HepG2 (cell line): Measurements from ENCODE around the gene TCAF1. TPM values are rescaled to one million over a fixed set of nuclear protein-coding genes. Genes with fewer than 3 reads are reported as not detected.

Experiments
- AGO1 ChIP-seq: fragments of 200-400 bp; formaldehyde crosslinking; IDR thresholded peaks from 2 replicates; pipeline ENCODE4 v1.6.1; 2017; ENCODE audit warnings: mild to moderate bottlenecking, low read depth, low read length, moderate library complexity; ENCODE audit not compliant: poor library complexity, severe bottlenecking
- AKAP8 ChIP-seq: sonication (generic); formaldehyde crosslinking; IDR thresholded peaks from 2 replicates; pipeline ENCODE4 v1.5.1; 2020; ENCODE audit warnings: mild to moderate bottlenecking, missing genetic modification reagents
- ATF7 ChIP-seq, 2 experiments: fragments of 450-650 bp in 1 of 2; sonication (generic) in 1 of 2; formaldehyde crosslinking in 1 of 2; IDR thresholded peaks; 2 replicates each; pipeline versions ENCODE4 v1.4.0 to v1.6.1; 2016 to 2020; ENCODE audit warnings: antibody characterized with exemption in 1 of 2, mild to moderate bottlenecking in 1 of 2, missing genetic modification reagents in 1 of 2
- HCFC1 ChIP-seq: fragments of 150-350 bp; IDR thresholded peaks from 2 replicates; pipeline ENCODE4 v1.6.1; 2014; ENCODE audit warnings: low read depth, low read length
- HNRNPL ChIP-seq: fragments of 200-400 bp; formaldehyde crosslinking; IDR thresholded peaks from 2 replicates; pipeline ENCODE4 v1.6.1; 2017; ENCODE audit warnings: mild to moderate bottlenecking, low read depth, low read length
- HNRNPUL1 ChIP-seq: fragments of 200-400 bp; formaldehyde crosslinking; IDR thresholded peaks from 2 replicates; pipeline ENCODE4 v1.6.1; 2017; ENCODE audit warnings: low read depth, mild to moderate bottlenecking, low read length, moderate library complexity
- IKZF1 ChIP-seq: fragments of 450-650 bp; IDR thresholded peaks from 2 replicates; pipeline ENCODE4 v1.7.1; 2016
- KAT2B ChIP-seq: fragments of 150-350 bp; IDR thresholded peaks from 2 replicates; pipeline ENCODE4 v1.6.1; 2014; ENCODE audit warnings: low read depth, low read length, borderline replicate concordance
- KDM2A ChIP-seq: sonication (generic); formaldehyde crosslinking; IDR thresholded peaks from 2 replicates; pipeline ENCODE4 v1.4.0; 2020; ENCODE audit warnings: low read depth, missing genetic modification reagents, borderline replicate concordance
- MBD4 ChIP-seq: IDR thresholded peaks from 2 replicates; pipeline ENCODE4 v1.6.1; 2012; ENCODE audit warnings: low read length, inconsistent platforms, borderline replicate concordance
- PHB2 ChIP-seq: fragments of 450-650 bp; IDR thresholded peaks from 2 replicates; pipeline ENCODE4 v1.6.1; 2018; ENCODE audit not compliant: partially characterized antibody
- SRSF1 ChIP-seq: fragments of 200-400 bp; formaldehyde crosslinking; optimal IDR thresholded peaks from 2 replicates; pipeline ENCODE3; 2017; ENCODE audit warnings: mild to moderate bottlenecking, low read depth, low read length, moderate library complexity
- STAT5B ChIP-seq: sonication (generic); formaldehyde crosslinking; IDR thresholded peaks from 2 replicates; pipeline ENCODE4 v1.4.0; 2020; ENCODE audit warnings: missing genetic modification reagents
- SUZ12 ChIP-seq: fragments of 150-350 bp; IDR thresholded peaks from 2 replicates; pipeline ENCODE4 v1.6.1; 2014; ENCODE audit warnings: low read depth, low read length
- TEAD3 ChIP-seq: optimal IDR thresholded peaks from 2 replicates; pipeline ENCODE3; 2016; ENCODE audit warnings: borderline replicate concordance
- TGIF2 ChIP-seq: IDR thresholded peaks from 2 replicates; pipeline ENCODE4 v1.6.1; 2016; ENCODE audit warnings: control low read depth, missing compliant biosample characterization
- ZFP1 ChIP-seq: IDR thresholded peaks from 2 replicates; pipeline ENCODE4 v1.6.1; 2016
- ZFP82 ChIP-seq: sonication (generic); formaldehyde crosslinking; IDR thresholded peaks from 2 replicates; pipeline ENCODE4 v1.5.1; 2020; ENCODE audit warnings: mild to moderate bottlenecking, missing genetic modification reagents, borderline replicate concordance
- ZNF18 ChIP-seq: sonication (generic); formaldehyde crosslinking; IDR thresholded peaks from 2 replicates; pipeline ENCODE4 v1.8.0; 2022; ENCODE audit warnings: mild to moderate bottlenecking, missing genetic modification reagents; ENCODE audit not compliant: insufficient replicate concordance
- ZNF232 ChIP-seq: sonication (generic); formaldehyde crosslinking; IDR thresholded peaks from 2 replicates; pipeline ENCODE4 v1.4.0; 2020; ENCODE audit warnings: missing genetic modification reagents, borderline replicate concordance
- ZNF44 ChIP-seq: sonication (generic); formaldehyde crosslinking; IDR thresholded peaks from 2 replicates; pipeline ENCODE4 v1.5.1; 2020; ENCODE audit warnings: mild to moderate bottlenecking, missing genetic modification reagents
- ZNF605 ChIP-seq: sonication (generic); formaldehyde crosslinking; IDR thresholded peaks from 2 replicates; pipeline ENCODE4 v1.8.0; 2022; ENCODE audit warnings: mild to moderate bottlenecking, missing genetic modification reagents
- ZNF670 ChIP-seq: sonication (generic); formaldehyde crosslinking; IDR thresholded peaks from 2 replicates; pipeline ENCODE4 v1.8.0; 2022; ENCODE audit warnings: mild to moderate bottlenecking, missing genetic modification reagents, borderline replicate concordance
- ZNF788 ChIP-seq: sonication (generic); formaldehyde crosslinking; IDR thresholded peaks from 2 replicates; pipeline ENCODE4 v1.5.0; 2020; ENCODE audit warnings: mild to moderate bottlenecking, missing genetic modification reagents, borderline replicate concordance
- polyA plus RNA-seq, 8 experiments: library from polyadenylated mRNA; depleted of rRNA in 3 of 8; stranded (reverse) in 7 of 8; unstranded in 1 of 8; fragments of >200 nt; fragmentation: Illumina TruSeq in 4 of 8; extraction: Trizol in 4 of 8; gene quantifications; 2 replicates each; pipeline versions ENCODE4 v1.2.1 to v1.2.3, GENCODE V29; 2011 to 2016; ENCODE audit warnings: low read depth in 4 of 8, missing spikeins in 1 of 8, mixed read lengths in 1 of 8; ENCODE audit not compliant: insufficient read depth in 1 of 8
- total RNA-seq, 5 experiments: library from RNA; depleted of rRNA; stranded (reverse); fragments of >200 nt; fragmentation: Illumina TruSeq; extraction: Trizol; gene quantifications; 2 replicates each; pipeline ENCODE4 v1.2.3, GENCODE V29; 2016; ENCODE audit warnings: low read depth in 1 of 5
- TF ChIP-seq, protein P1 (sequence below): IDR thresholded peaks from 2 replicates; pipeline ENCODE4 v1.6.1; 2016; ENCODE audit warnings: control low read depth
- TF ChIP-seq, protein P2 (sequence below): sonication (generic); formaldehyde crosslinking; IDR thresholded peaks from 2 replicates; pipeline ENCODE4 v1.5.0; 2020; ENCODE audit warnings: mild to moderate bottlenecking, missing genetic modification reagents, borderline replicate concordance

TCAF1 gene
- total and polyA plus RNA-seq, 2 of the 13 experiments (the other 11 are each of a cell fraction or from before 2014, with no cell fraction given) = 36.2 to 101 TPM

GRCh38 chr7:143900230-143900766, 1.7 kb downstream of the TCAF1 start (continued):
- no peak for TF ChIP-seq HCFC1
- no peak for TF ChIP-seq SUZ12
- no peak for TF ChIP-seq ZNF44 (CRISPR knock-in tag)
- no peak for TF ChIP-seq ZFP82 (CRISPR knock-in tag)
- TF ChIP-seq, protein P1, sequence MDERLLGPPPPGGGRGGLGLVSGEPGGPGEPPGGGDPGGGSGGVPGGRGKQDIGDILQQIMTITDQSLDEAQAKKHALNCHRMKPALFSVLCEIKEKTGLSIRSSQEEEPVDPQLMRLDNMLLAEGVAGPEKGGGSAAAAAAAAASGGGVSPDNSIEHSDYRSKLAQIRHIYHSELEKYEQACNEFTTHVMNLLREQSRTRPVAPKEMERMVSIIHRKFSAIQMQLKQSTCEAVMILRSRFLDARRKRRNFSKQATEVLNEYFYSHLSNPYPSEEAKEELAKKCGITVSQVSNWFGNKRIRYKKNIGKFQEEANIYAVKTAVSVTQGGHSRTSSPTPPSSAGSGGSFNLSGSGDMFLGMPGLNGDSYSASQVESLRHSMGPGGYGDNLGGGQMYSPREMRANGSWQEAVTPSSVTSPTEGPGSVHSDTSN (CRISPR knock-in tag) = no peak
- TF ChIP-seq ZNF232 (CRISPR knock-in tag) = no peak
- TF ChIP-seq AGO1 = no peak
- TF ChIP-seq ATF7 (IDR thresholded peaks at IDR 0.05) = no peak
- TF ChIP-seq ATF7 (CRISPR knock-in tag; IDR thresholded peaks at IDR 0.05) = peak; percentile 20; the same call in 1 of the 2 replicates
- no peak for TF ChIP-seq ZNF18 (CRISPR knock-in tag)
- TF ChIP-seq ZNF670 (CRISPR knock-in tag) = no peak
- TF ChIP-seq, protein P2, sequence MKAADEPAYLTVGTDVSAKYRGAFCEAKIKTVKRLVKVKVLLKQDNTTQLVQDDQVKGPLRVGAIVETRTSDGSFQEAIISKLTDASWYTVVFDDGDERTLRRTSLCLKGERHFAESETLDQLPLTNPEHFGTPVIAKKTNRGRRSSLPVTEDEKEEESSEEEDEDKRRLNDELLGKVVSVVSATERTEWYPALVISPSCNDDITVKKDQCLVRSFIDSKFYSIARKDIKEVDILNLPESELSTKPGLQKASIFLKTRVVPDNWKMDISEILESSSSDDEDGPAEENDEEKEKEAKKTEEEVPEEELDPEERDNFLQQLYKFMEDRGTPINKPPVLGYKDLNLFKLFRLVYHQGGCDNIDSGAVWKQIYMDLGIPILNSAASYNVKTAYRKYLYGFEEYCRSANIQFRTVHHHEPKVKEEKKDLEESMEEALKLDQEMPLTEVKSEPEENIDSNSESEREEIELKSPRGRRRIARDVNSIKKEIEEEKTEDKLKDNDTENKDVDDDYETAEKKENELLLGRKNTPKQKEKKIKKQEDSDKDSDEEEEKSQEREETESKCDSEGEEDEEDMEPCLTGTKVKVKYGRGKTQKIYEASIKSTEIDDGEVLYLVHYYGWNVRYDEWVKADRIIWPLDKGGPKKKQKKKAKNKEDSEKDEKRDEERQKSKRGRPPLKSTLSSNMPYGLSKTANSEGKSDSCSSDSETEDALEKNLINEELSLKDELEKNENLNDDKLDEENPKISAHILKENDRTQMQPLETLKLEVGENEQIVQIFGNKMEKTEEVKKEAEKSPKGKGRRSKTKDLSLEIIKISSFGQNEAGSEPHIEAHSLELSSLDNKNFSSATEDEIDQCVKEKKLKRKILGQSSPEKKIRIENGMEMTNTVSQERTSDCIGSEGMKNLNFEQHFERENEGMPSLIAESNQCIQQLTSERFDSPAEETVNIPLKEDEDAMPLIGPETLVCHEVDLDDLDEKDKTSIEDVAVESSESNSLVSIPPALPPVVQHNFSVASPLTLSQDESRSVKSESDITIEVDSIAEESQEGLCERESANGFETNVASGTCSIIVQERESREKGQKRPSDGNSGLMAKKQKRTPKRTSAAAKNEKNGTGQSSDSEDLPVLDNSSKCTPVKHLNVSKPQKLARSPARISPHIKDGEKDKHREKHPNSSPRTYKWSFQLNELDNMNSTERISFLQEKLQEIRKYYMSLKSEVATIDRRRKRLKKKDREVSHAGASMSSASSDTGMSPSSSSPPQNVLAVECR = peak; percentile 77; the same call in 1 of the 2 replicates
- TF ChIP-seq ZFP1 (CRISPR knock-in tag) = peak; percentile 61; the same call in 1 of the 2 replicates
- no peak for TF ChIP-seq IKZF1
- no peak for TF ChIP-seq ZNF605 (CRISPR knock-in tag)
- no peak for TF ChIP-seq STAT5B (CRISPR knock-in tag)
- no peak for TF ChIP-seq AKAP8 (CRISPR knock-in tag)
- no peak for TF ChIP-seq TGIF2 (CRISPR knock-in tag)
- peak; percentile 65; the same call in 1 of the 2 replicates for TF ChIP-seq KDM2A
- TF ChIP-seq MBD4 = peak; percentile 74; the same call in 1 of the 2 replicates
- TF ChIP-seq SRSF1 = no peak
- TF ChIP-seq KAT2B = no peak
- peak; percentile 89 for TF ChIP-seq TEAD3 (CRISPR knock-in tag)
- no peak for TF ChIP-seq HNRNPUL1
- no peak for TF ChIP-seq PHB2
- TF ChIP-seq ZNF788 (CRISPR knock-in tag) = peak; percentile 60; the same call in 1 of the 2 replicates
- no peak for TF ChIP-seq HNRNPL
